Keratinocyte (primary cell): ENCODE data around the gene ZP1. TPM values are rescaled to one million over a fixed set of nuclear protein-coding genes. Genes with fewer than 3 reads are reported as not detected.
A peak's percentile ranks its signal among the peaks of the same experiment; 100 is the strongest.

Source experiments
- DNase-seq: peaks from one replicate; pipeline ENCODE4 v3.0.0-alpha.2; 2011; ENCODE audit warnings: low read depth, missing footprints, low spot score
- FAIRE-seq: peaks from 2 replicates; lab custom pipeline; 2011; peaks lifted over from hg19 to GRCh38; lab: Jason Lieb, UNC
- H2AFZ ChIP-seq: 2 replicates; pipeline ENCODE4 v1.6.0; 2012; ENCODE audit warnings: low read length, control low read depth, inconsistent platforms; ENCODE audit not compliant: control insufficient read depth
- H3K27ac ChIP-seq: 2 replicates; pipeline ENCODE4 v1.5.1; 2011; ENCODE audit warnings: low read length; ENCODE audit not compliant: control insufficient read depth, insufficient read depth
- H3K27me3 ChIP-seq: 3 replicates; pipeline ENCODE4 v1.6.0; 2011; ENCODE audit warnings: low read length; ENCODE audit not compliant: control insufficient read depth, insufficient read depth; ENCODE audit errors: extremely low read depth
- H3K36me3 ChIP-seq, 2 experiments: 2 replicates in 1 of 2; 3 replicates in 1 of 2; pipeline ENCODE4 v1.5.1; 2011; ENCODE audit warnings: low read length in 2 of 2, mild to moderate bottlenecking in 1 of 2; ENCODE audit not compliant: control insufficient read depth in 2 of 2, insufficient read depth in 2 of 2; ENCODE audit errors: extremely low read depth in 1 of 2
- H3K4me1 ChIP-seq: 3 replicates; pipeline ENCODE4 v1.5.1; 2011; ENCODE audit warnings: low read length; ENCODE audit not compliant: control insufficient read depth, insufficient read depth; ENCODE audit errors: extremely low read depth
- H3K4me2 ChIP-seq: 3 replicates; pipeline ENCODE4 v1.6.0; 2011; ENCODE audit warnings: low read depth, low read length; ENCODE audit not compliant: control insufficient read depth, insufficient read depth; ENCODE audit errors: extremely low read depth
- H3K4me3 ChIP-seq, 3 experiments: fragments of 200-600 bp in 1 of 3; sonication (generic) in 1 of 3; 2 replicates in 2 of 3; 3 replicates in 1 of 3; pipeline ENCODE4 v1.5.1; 2011 to 2016; ENCODE audit warnings: low read length in 3 of 3, mild to moderate bottlenecking in 3 of 3, control low read depth in 2 of 3, inconsistent platforms in 1 of 3, low read depth in 1 of 3, mixed read lengths in 1 of 3, mixed run types in 1 of 3, moderate library complexity in 1 of 3; ENCODE audit not compliant: control insufficient read depth in 2 of 3, insufficient read depth in 2 of 3; ENCODE audit errors: extremely low read depth in 1 of 3
- H3K79me2 ChIP-seq: 2 replicates; pipeline ENCODE4 v1.6.0; 2012; ENCODE audit warnings: low read length; ENCODE audit not compliant: control insufficient read depth, insufficient read depth
- H3K9ac ChIP-seq: 3 replicates; pipeline ENCODE4 v1.6.0; 2011; ENCODE audit warnings: low read length; ENCODE audit not compliant: control insufficient read depth, insufficient read depth; ENCODE audit errors: extremely low read depth
- H3K9me1 ChIP-seq: 3 replicates; pipeline ENCODE4 v1.6.0; 2011; ENCODE audit warnings: low read length; ENCODE audit not compliant: control insufficient read depth, insufficient read depth; ENCODE audit errors: extremely low read depth
- H3K9me3 ChIP-seq: 2 replicates; pipeline ENCODE4 v1.5.1; 2012; ENCODE audit warnings: low read depth, low read length; ENCODE audit not compliant: control insufficient read depth
- H4K20me1 ChIP-seq: 3 replicates; pipeline ENCODE4 v1.6.0; 2011; ENCODE audit warnings: low read length; ENCODE audit not compliant: control insufficient read depth, insufficient read depth; ENCODE audit errors: extremely low read depth
- EZH2 ChIP-seq: IDR thresholded peaks from one replicate; pipeline ENCODE4 v1.6.1; 2012; ENCODE audit warnings: inconsistent platforms, mild to moderate bottlenecking, low read length, moderate library complexity
- dilution Hi-C: fragments of 300-500 bp; cut with MboI; formaldehyde crosslinking; loops from one replicate; pipeline ENCODE4 v1.7.0; 2020; ENCODE audit warnings: low sequenced_read_pairs; ENCODE audit not compliant: extremely low pct_ligation_motif_present
- polyA plus RNA-seq, 5 experiments: library from polyadenylated mRNA; depleted of rRNA in 3 of 5; stranded (reverse) in 3 of 5; stranded (forward) in 1 of 5; unstranded in 1 of 5; fragments of >200 nt; gene quantifications; 1 replicate in 1 of 5; 2 replicates in 3 of 5; 3 replicates in 1 of 5; pipeline versions ENCODE4 v1.2.1 to v1.2.3, GENCODE V29; 2011 to 2012; ENCODE audit warnings: missing spikeins in 2 of 5, low read depth in 1 of 5, low replicate concordance in 1 of 5
- TF ChIP-seq, protein P1 (sequence below), 3 experiments: IDR thresholded peaks in 1 of 3; conservative IDR thresholded peaks in 1 of 3; optimal IDR thresholded peaks in 1 of 3; 2 replicates in 2 of 3; 3 replicates in 1 of 3; pipeline versions ENCODE3 to v1.5.1; 2011; ENCODE audit warnings: low read length in 3 of 3, mild to moderate bottlenecking in 3 of 3, moderate library complexity in 2 of 3, control low read depth in 1 of 3, inconsistent platforms in 1 of 3; ENCODE audit not compliant: insufficient read depth in 2 of 3; ENCODE audit errors: extremely low read depth in 1 of 3

The ZP1 gene
- polyA plus RNA-seq, 1 donor (not counting 4 experiments of a cell fraction or from before 2014, with no cell fraction given), result not detected

- Histone ChIP-seq H3K9me3 (no peaks in the 10 kb centered on the region), H2AFZ (peak overlapping the region; percentile 81), H3K9ac (peak overlapping the region; percentile 38), H3K4me2 (peak overlapping the region; percentile 80), H3K36me3 (no peaks in the 10 kb centered on the region), H3K4me1 (peaks cover 26% of the 10 kb centered on the region), H3K27ac (peak overlapping the region; percentile 66), H3K27me3 (no peaks in the 10 kb centered on the region), H3K4me3 (peak overlapping the region; percentile 15 to 63 (median 51)), H3K9me1 (no peaks in the 10 kb centered on the region), H3K79me2 (no peaks in the 10 kb centered on the region), H4K20me1 (no peaks in the 10 kb centered on the region)
- no peak for FAIRE-seq
- dilution Hi-C loops, result no loop called here
- TF ChIP-seq EZH2, result no peak
- TF ChIP-seq, protein P1, sequence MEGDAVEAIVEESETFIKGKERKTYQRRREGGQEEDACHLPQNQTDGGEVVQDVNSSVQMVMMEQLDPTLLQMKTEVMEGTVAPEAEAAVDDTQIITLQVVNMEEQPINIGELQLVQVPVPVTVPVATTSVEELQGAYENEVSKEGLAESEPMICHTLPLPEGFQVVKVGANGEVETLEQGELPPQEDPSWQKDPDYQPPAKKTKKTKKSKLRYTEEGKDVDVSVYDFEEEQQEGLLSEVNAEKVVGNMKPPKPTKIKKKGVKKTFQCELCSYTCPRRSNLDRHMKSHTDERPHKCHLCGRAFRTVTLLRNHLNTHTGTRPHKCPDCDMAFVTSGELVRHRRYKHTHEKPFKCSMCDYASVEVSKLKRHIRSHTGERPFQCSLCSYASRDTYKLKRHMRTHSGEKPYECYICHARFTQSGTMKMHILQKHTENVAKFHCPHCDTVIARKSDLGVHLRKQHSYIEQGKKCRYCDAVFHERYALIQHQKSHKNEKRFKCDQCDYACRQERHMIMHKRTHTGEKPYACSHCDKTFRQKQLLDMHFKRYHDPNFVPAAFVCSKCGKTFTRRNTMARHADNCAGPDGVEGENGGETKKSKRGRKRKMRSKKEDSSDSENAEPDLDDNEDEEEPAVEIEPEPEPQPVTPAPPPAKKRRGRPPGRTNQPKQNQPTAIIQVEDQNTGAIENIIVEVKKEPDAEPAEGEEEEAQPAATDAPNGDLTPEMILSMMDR (optimal IDR thresholded peaks at IDR 0.05 in 1 of 3, IDR thresholded peaks at IDR 0.05 in 1 of 3, conservative IDR thresholded peaks at IDR 0.05 in 1 of 3; ENCODE audit: extremely low read depth in 1 of 3, insufficient read depth in 2 of 3, low read length in 3 of 3), result no peak
- DNase-seq, result no peak
Observed at GRCh38 chr11:60830478-60831142, 36.7 kb upstream of the ZP1 start.

- peak overlapping the region; percentile 81 for H2AFZ ChIP-seq
- peak overlapping the region; percentile 15 to 63 (median 51) for H3K4me3 ChIP-seq
- H3K4me1 ChIP-seq, result peaks cover 30% of the 10 kb centered on the region
- peak overlapping the region; percentile 66 for H3K27ac ChIP-seq
- H3K4me2 ChIP-seq, result peak overlapping the region; percentile 80
- dilution Hi-C loops, result no loop called here
- no peaks in the 10 kb centered on the region for H3K79me2 ChIP-seq
- H3K27me3 ChIP-seq, result no peaks in the 10 kb centered on the region
- no peak for TF ChIP-seq EZH2
- TF ChIP-seq, protein P1 (optimal IDR thresholded peaks at IDR 0.05 in 1 of 3, IDR thresholded peaks at IDR 0.05 in 1 of 3, conservative IDR thresholded peaks at IDR 0.05 in 1 of 3; ENCODE audit: extremely low read depth in 1 of 3, insufficient read depth in 2 of 3, low read length in 3 of 3), result peak; percentile 89 to 97 (median 94)
- peak; percentile 57 for DNase-seq
- H4K20me1 ChIP-seq, result no peaks in the 10 kb centered on the region
- no peaks in the 10 kb centered on the region for H3K9me1 ChIP-seq
- H3K36me3 ChIP-seq, result no peaks in the 10 kb centered on the region
- H3K9ac ChIP-seq, result peak overlapping the region; percentile 38
- no peaks in the 10 kb centered on the region for H3K9me3 ChIP-seq
- FAIRE-seq, result peak; percentile 70
Observed at GRCh38 chr11:60831143-60831500, 36.2 kb upstream of the ZP1 start.
